HG02678 (cell line): ENCODE results near the gene DUS2.

Source experiments
- ATAC-seq: cut with Tn5 transposase; IDR thresholded peaks from one replicate; pipeline ENCODE4 v1.9.1; 2021; ENCODE audit warnings: mild to moderate bottlenecking, moderate library complexity; ENCODE audit not compliant: unreplicated experiment

The DUS2 gene

GRCh38 chr16:68040506-68041288, 17.6 kb downstream of the DUS2 start:
- peak; percentile 73 for ATAC-seq

DNA sequence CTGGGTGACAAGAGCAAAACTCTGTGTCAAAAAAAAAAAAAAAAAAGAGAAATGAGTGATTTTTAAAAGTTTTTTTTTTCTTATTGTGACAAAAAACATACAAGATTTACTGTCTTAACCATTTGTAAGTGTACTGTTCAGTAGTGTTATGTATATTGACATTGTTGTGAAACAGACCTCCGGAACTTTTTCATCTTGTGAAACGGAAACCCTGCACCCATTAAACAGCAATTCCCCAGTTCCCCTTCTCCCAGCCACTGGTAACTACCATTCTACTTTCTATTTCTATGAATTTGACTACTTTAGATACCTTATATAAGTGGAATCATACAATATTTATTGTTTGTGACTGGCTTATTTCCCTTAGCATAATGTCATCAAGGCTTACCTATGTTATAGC, 18.7 kb downstream of the DUS2 start:
- ATAC-seq: no peak

DNA sequence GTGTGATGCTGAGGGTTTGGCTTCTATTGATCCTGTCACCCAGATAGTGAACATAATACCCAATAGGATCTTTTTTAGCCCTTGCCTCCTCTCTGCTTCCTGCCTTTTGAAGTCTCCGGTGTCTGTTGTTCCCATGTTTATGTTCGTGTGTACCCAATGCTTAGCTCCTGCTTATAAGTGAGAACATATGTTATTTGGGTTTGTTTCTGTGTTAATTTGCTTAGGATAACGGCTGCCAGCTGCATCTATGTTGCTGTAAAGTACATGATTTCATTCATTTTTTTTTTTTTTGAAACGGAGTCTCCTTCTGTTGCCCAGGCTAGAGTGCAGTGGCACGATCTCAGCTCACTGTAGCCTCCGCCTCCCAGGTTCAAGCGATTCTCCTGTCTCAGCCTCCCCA, 23.0 kb downstream of the DUS2 start:
- ATAC-seq: no peak

DNA sequence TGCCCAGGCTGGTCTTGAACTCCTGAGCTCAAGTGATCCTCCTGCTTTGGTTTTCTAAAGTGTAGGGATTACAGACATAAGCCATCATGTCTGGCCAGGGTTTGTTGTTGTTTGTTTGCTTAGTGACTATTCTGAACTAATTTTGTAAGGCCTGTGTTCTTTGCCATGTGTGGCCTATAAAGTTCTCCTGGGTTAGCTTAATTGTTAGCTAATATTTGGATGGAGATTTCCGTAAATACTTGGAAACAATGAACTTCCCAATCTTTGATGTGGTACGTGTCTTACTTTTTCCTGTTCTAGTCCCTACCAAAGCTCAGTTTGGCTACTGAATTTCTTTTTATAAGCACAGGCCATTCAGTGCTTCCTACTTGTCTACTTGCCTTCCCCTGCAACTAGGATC, 24.9 kb downstream of the DUS2 start:
- ATAC-seq: no peak

DNA sequence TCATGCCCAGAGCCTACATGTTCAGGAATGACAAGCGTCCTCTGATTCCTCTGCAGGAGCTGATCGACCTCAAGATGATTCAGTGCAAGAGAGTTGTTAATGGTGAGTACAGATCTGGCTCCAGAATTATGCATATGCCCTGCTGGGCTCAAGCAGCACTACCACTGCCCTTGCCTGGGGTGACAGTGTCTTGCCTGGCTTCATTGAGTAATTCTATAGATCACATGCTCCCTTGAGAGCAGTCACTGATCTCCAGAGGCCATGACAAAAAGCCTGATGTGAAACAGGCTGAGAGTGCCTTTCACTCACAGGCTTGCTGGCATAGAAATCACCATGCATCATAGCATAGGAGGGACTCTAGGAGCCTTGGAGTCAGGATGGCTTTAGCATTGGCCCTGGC, 26.4 kb downstream of the DUS2 start:
- no peak for ATAC-seq

GRCh38 chr16:68055395-68055794, 32.3 kb downstream of the DUS2 start:
- no peak for ATAC-seq

DNA sequence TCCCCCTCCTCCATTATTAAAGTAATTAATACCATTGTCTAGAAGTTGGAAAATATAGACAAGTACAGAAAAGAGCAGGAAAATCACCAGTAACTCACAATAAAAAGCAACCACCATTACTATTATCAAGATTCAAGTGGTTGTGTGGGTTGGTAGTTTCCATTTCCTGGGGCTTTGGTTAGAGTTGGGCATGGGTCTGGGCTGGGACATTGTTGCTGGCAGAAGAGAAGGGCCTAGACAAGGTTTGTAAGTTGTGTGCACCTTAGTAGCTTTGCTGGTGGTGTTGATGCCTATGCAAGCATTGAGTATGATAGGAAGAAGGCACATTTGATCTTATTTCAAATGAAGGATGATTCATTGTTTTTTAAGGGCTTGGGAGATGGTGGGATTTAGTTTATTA, 36.7 kb downstream of the DUS2 start:
- ATAC-seq: no peak

GRCh38 chr16:68061396-68061795, 38.3 kb downstream of the DUS2 start:
- ATAC-seq: no peak

GRCh38 chr16:68062910-68063393, 39.9 kb downstream of the DUS2 start:
- no peak for ATAC-seq

DNA sequence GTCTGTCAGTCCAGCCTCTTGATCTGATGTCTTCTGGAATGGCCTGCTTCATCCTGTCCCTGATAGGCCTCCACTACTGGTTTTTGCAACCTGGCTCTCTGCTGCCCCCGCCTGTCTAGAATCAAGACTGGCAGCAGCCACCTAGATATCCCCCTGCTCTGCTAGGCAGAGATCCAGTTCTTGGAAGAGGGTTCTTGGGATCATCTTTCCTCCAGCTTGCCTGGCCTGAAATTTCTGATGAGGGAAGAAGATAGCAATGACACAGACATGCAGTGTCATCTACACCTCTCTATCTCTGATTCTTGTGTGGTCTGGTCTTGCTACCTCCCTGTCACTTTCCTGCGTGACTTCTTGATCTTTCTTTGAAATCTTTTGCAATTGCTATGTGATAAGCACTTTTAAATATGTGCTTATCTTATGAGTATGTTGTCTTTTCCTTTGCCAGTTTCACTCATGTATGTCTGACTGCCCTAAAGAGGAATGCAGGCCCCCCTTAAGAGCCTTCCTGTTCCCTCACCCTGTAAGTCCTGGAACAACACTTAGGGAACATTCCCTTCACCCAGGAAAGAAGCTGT, 41.8 kb downstream of the DUS2 start:
- ATAC-seq: no peak

- no peak for ATAC-seq
Measured at GRCh38 chr16:68065716-68066305, 42.7 kb downstream of the DUS2 start.

GRCh38 chr16:68066763-68067162, 43.7 kb downstream of the DUS2 start:
- ATAC-seq: no peak

DNA sequence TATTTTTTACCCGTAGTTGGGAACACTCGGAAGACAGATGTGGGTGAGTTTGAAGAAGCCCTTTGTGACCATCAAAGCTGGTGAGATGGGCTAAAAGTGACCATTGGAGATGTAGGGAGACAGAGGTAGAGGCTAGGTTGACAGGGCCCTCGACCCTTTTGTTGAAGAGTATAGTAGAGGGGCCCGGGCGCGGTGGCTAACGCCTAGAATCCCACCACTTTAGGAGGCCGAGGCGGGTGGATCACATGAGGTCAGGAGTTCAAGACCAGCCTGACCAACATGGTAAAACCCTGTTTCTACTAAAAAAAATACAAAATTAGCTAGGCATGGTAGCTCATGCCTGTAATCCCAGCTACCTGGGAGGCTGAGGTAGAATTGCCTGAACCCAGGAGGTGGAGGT, 45.8 kb downstream of the DUS2 start:
- ATAC-seq: no peak

DNA sequence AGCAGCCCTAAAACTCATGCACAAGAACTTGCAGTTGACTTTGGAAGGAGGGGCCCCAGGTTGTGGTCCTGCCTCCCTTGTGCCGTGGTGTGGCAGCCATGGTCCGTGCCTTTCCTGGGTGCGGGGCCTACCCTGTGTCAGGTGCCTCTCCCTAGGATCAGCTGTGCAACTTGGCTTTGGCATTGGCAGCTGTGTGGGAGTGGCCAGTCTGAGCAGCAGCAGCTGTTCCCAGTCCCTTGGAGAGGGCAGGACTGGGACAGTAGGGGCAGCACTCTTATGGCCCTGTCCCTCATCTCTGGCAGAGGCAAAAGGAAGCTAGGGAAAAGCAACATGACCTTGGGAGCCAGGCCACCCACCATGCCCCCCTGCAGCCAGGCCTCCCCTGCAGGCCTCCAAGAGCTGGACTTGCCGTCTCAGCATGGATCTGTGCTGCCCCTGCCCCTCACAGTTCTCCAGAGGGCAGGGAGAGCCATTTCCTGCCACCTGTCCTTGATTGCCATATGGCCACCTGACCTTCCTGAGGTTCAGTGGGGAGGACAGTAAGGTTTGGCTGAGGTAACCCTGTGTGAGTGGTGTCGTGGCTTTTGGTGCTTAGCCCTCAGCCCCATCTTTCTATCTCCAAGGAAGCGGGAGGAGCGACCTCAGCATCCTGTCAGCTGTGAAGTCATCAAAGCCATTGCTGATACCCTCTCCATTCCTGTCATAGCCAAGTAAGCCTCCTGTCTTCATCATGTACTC, 46.6 kb downstream of the DUS2 start:
- no peak for ATAC-seq

- ATAC-seq: peak; percentile 30
Measured at GRCh38 chr16:68070249-68070730, 47.2 kb downstream of the DUS2 start.

GRCh38 chr16:68070806-68071517, 47.9 kb downstream of the DUS2 start:
- peak; percentile 31 for ATAC-seq

- ATAC-seq: no peak
Measured at GRCh38 chr16:68071518-68071901, 48.4 kb downstream of the DUS2 start.

DNA sequence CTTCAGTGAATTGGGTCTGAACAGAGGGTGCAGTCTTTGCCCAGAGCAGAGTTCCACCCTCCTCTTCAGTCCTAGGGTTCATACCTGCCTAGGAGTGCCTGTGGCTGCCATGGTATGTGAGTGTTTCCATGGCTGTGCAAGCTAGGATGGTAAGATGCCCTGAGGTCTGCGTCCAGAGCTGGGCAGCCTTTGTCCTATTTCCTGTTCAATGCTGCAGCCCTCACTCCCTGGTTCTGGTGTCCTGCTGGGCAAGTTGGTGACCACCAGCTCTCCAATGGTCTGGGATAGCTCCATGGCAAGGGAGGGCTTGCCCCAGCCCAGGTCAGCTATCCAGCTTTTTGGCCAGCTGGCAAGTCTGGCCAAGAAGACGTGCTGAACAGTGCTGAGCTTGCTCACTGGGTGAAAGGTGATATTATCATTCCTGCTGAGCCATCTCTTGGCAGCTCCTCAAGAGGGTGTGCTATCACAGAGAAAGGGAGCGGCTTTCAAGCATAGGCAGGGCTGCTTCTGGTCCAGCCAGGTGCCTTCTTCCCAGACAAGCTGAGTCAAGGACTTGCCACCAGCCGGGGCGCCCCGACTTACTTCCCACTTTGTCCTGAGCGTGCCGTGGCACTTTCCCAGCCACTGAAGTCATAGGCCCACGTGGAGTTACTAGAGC, 49.1 kb downstream of the DUS2 start:
- no peak for ATAC-seq

DNA sequence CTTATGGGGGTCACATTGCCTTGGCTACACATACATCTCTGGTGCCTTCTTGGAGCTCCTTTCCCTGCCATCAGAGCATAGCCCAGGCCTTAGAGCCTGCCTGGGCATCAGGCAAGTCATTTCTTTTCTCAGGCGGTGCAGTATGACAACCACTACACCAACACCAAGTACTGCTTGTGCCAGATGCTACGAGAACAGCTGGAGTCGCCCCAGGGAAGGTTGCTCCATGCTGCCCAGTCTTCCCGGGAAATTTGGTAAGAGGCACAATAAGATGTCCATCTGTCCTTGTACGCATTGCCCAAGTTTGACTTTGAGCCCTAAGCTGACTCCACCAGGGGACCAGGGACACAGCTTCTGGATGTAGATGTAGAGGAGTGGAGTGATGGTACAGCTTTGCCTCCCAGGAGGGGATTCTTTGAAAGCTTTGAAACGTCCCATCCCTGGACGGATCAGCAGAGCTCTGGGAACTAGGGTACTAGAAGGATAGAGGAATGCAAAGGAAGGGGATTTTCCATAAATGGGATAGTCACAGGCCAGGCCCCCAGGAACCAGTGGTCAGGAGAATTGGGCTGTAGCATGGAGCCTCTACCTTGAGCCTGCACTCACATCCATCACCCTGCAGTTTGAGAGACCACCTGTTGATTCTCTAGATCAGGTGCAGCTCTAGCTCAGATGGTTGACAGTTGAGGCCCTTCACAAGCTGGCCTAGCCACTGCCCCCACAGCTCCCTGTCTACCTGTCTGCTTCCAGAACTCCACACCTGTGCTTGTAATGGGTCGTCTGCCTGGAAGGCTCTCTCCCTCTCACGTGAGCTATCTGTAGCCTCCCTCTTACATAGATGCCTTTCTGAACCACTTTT, 51.0 kb downstream of the DUS2 start:
- no peak for ATAC-seq
